NB4 (cell line): ENCODE data around the gene RIOX2.

Experiments
- CTCF ChIP-seq: IDR thresholded peaks from one replicate; pipeline ENCODE4 v1.5.1; 2012; ENCODE audit warnings: low read depth, low read length
- MAX ChIP-seq: IDR thresholded peaks from 2 replicates; pipeline ENCODE4 v1.6.1; 2011; ENCODE audit warnings: low read depth, low read length
- MYC ChIP-seq: IDR thresholded peaks from 2 replicates; pipeline ENCODE4 v1.6.1; 2011; ENCODE audit warnings: low read depth, low read length
- POLR2A ChIP-seq: IDR thresholded peaks from 2 replicates; pipeline ENCODE4 v1.6.1; 2011; ENCODE audit warnings: mild to moderate bottlenecking; ENCODE audit not compliant: insufficient read length; ENCODE audit errors: extremely low read depth

- no peak for TF ChIP-seq CTCF
- TF ChIP-seq POLR2A: no peak
- no peak for TF ChIP-seq MAX
- no peak for TF ChIP-seq MYC
Observed at GRCh38 chr3:97959872-97960271, 12.4 kb downstream of the RIOX2 start.
